NT2/D1 (cell line): ENCODE results near the gene TMEM117.

Experiments
- DNase-seq: peaks from one replicate; pipeline ENCODE4 v3.0.0-alpha.2; 2011; ENCODE audit warnings: low read depth, low spot score
- H3K27me3 ChIP-seq: 2 replicates; pipeline ENCODE4 v1.6.0; 2011; ENCODE audit warnings: mild to moderate bottlenecking; ENCODE audit not compliant: insufficient read length, insufficient read depth
- H3K36me3 ChIP-seq: 2 replicates; pipeline ENCODE4 v1.6.1; 2011; ENCODE audit warnings: mild to moderate bottlenecking, low read length, mixed read lengths; ENCODE audit not compliant: insufficient read depth, insufficient read length
- H3K4me1 ChIP-seq: 2 replicates; pipeline ENCODE4 v1.5.1; 2011; ENCODE audit not compliant: insufficient read depth, insufficient read length
- H3K4me3 ChIP-seq: 2 replicates; pipeline ENCODE4 v1.5.1; 2011; ENCODE audit warnings: low read depth; ENCODE audit not compliant: insufficient read length
- H3K9ac ChIP-seq: 2 replicates; pipeline ENCODE4 v1.6.0; 2011; ENCODE audit warnings: low read depth; ENCODE audit not compliant: insufficient read length
- H3K9me3 ChIP-seq: 2 replicates; pipeline ENCODE4 v1.5.1; 2011; ENCODE audit warnings: mild to moderate bottlenecking, low read length; ENCODE audit not compliant: insufficient read depth
- SUZ12 ChIP-seq: IDR thresholded peaks from 2 replicates; pipeline ENCODE4 v1.6.1; 2011; ENCODE audit not compliant: insufficient read length, insufficient read depth; ENCODE audit errors: extremely low read depth
- YY1 ChIP-seq: IDR thresholded peaks from 2 replicates; pipeline ENCODE4 v1.6.1; 2011; ENCODE audit not compliant: insufficient read length, insufficient read depth
- ZNF274 ChIP-seq: IDR thresholded peaks from 2 replicates; pipeline ENCODE4 v1.6.1; 2011; ENCODE audit warnings: mild to moderate bottlenecking, low read depth, low read length

TMEM117 gene

DNA sequence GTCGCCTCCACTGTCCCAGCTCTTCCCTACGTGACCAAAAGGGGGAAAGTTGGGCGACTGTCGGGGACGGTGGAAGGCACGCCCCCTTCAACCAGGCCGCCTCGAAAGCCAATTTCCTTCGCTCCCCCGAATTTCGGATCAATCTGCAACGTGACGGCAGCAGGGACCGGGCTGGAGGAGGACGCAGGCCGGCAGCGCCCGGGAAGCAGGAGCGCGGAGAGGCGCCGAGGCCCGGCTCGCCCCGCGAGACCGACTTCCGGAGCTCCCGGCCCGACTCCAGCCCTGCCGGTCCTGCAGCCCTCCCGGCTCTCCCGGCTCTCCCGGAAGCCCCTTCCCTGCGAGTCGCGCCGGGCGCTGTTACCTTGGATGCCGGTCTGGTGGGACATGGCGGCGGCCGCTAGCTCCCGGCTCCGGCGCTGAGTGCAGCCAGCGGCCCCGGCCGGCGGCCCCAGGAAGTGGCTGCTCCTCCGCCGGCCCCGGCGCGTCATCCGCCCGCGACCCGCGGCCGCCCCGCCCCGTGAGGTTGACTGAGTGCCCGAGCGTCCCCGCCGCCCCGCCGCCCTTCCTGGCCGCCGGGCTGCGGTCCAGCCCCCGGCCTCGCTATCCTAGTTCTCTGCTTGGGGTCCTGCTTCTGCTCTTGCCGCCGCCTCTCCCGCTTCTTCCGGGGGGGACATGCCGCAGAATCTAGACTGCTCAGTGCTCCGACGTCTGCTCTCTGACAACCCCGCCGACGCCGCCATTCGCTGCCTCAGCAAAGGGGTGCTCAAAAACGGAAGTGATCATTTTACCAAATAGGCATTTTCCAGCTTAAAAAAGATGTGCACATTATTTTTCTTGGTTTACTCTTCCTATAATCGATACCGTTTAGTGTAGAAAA lies 29.8 kb upstream of the TMEM117 start, which contains the start of gene TWF1:
TSS of gene TWF1 (minus strand) at position 458 of the 877 bp plus-strand sequence. CDS start at position 386, 72 bp downstream.
- peak; percentile 68 for DNase-seq
- Histone ChIP-seq H3K4me3 (peak within 1 kb of the TSS; percentile 95), H3K9ac (peak within 1 kb of the TSS; percentile 96), H3K9me3 (no peaks in the 10 kb centered on the region), H3K27me3 (no peaks in the 10 kb centered on the region), H3K36me3 (peaks cover 27% of the 10 kb centered on the region), H3K4me1 (no peaks in the 10 kb centered on the region)
- TF ChIP-seq YY1 (no peak), SUZ12 (no peak), ZNF274 (no peak)

DNA sequence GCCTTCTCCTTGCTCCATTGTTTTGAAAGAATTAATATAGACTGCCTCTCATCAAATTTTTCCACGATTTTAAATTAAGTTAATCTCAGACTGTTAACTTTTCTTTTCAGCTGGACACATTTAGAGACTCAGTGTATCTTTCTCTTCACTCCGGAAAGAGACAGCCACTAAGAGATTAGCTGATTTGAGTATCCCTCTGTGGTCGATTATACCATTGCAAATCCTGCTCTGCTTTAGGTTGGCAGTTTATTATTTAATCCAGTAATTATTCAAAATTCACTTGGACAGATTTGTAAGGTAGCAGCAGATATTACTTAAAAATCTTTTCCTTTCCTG lies 29.2 kb upstream of the TMEM117 start:
- Histone ChIP-seq H3K4me3 (peak overlapping the region; percentile 95), H3K9me3 (no peaks in the 10 kb centered on the region), H3K4me1 (no peaks in the 10 kb centered on the region), H3K36me3 (peaks cover 21% of the 10 kb centered on the region), H3K9ac (peak overlapping the region; percentile 96), H3K27me3 (no peaks in the 10 kb centered on the region)
- TF ChIP-seq ZNF274 (no peak), SUZ12 (no peak), YY1 (no peak)
- no peak for DNase-seq

DNA sequence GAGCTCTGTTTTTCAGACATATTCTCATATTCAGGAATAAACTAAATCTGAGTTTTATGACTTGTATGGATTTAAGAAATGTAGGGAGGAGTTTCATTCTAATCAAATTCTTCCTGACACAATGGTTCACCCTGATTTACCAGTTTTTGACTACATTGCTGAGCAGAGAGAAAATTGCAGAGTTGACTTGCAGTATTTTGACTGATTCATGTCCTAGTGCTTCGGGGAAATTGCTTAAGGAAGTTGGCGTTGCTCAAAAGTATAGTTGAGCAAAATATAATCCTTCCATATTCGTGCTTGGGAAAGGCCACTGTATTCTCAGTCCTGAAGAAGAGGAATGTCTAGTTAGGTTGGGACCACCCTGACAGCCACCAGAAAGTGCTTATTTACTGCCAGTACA lies 28.5 kb upstream of the TMEM117 start:
- Histone ChIP-seq H3K4me3 (no peak overlapping the region), H3K4me1 (no peaks in the 10 kb centered on the region), H3K9me3 (no peaks in the 10 kb centered on the region), H3K36me3 (peaks cover 15% of the 10 kb centered on the region), H3K27me3 (no peaks in the 10 kb centered on the region), H3K9ac (no peak overlapping the region)
- no peak for TF ChIP-seq SUZ12
- no peak for TF ChIP-seq ZNF274
- DNase-seq, result no peak

DNA sequence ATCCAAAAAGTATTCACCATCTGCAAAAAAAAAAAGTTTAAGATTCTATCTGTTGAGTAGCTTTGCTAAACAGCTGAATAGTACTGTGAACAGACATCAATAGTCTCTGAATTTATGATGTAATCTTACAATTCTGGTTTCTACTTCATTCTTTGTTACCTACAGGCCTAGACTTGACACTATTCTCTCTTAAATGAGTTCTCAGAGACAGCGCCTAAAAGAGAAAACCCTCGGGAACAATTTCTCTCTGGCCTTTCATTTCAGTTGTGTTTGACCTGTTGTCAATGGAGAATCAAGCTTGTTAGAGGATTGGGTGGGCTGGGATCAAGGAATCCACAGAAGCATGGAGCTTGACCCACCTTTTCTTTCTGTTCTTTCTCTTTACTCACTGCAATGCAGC lies 23.8 kb upstream of the TMEM117 start:
- TF ChIP-seq YY1 (no peak), SUZ12 (no peak), ZNF274 (no peak)
- H3K27me3 ChIP-seq, result no peaks in the 10 kb centered on the region

DNA sequence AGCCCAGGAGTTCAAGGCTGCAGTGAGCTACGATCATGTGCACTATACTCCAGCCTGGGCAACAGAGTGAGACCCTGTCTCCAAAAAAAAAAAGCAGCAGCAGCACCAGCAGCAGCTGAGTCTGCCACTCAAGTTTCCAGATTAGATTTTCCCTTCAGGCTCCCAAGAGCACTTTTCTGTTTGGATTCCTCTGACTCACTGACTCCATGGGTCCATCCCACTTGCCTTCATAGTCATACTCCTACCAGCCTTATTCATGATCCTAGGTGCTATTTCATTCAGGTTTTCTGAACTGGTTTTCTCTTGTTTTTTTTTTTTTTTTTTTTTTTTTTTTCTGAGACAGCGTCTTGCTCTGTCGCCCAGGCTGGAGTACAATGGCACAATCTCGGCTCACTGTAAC lies 23.0 kb upstream of the TMEM117 start:
- H3K36me3 ChIP-seq, result no peaks in the 10 kb centered on the region
- H3K9ac ChIP-seq, result no peak overlapping the region
- no peaks in the 10 kb centered on the region for H3K27me3 ChIP-seq
- DNase-seq, result no peak
- TF ChIP-seq ZNF274, result no peak
- TF ChIP-seq SUZ12, result no peak
- no peak for TF ChIP-seq YY1
- no peaks in the 10 kb centered on the region for H3K9me3 ChIP-seq
- no peaks in the 10 kb centered on the region for H3K4me1 ChIP-seq
- H3K4me3 ChIP-seq, result no peak overlapping the region

More for the DNA sequence above, 23.8 kb upstream of the TMEM117 start:
- H3K4me1 ChIP-seq, result no peaks in the 10 kb centered on the region
- H3K36me3 ChIP-seq, result no peaks in the 10 kb centered on the region
- H3K9ac ChIP-seq, result no peak overlapping the region
- no peak overlapping the region for H3K4me3 ChIP-seq
- DNase-seq, result no peak
- no peaks in the 10 kb centered on the region for H3K9me3 ChIP-seq

DNA sequence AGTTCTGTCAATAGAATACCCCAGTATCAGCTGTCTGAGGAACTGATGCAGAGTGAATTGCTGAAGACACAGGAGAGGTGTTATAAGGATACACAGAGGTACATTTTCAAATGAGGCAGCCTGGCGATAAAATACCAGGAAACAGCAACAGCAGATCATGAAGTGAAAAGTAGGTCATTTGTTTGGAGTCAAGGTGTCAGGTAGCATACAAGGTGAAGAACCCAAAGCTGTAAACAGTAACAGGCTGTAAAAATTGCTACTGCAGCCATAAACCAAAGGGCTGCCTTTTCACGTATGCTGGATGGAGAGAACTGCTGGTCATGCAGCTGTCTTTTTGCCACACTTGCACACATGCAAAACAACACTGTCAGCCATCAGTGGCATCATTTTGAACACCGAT lies 20.5 kb upstream of the TMEM117 start:
- H3K4me1 ChIP-seq, result no peaks in the 10 kb centered on the region
- TF ChIP-seq ZNF274 (no peak), YY1 (no peak), SUZ12 (no peak)
- H3K4me3 ChIP-seq, result no peak overlapping the region
- H3K27me3 ChIP-seq, result no peaks in the 10 kb centered on the region
- no peak for DNase-seq
- H3K9ac ChIP-seq, result no peak overlapping the region
- no peaks in the 10 kb centered on the region for H3K9me3 ChIP-seq
- H3K36me3 ChIP-seq, result no peaks in the 10 kb centered on the region

DNA sequence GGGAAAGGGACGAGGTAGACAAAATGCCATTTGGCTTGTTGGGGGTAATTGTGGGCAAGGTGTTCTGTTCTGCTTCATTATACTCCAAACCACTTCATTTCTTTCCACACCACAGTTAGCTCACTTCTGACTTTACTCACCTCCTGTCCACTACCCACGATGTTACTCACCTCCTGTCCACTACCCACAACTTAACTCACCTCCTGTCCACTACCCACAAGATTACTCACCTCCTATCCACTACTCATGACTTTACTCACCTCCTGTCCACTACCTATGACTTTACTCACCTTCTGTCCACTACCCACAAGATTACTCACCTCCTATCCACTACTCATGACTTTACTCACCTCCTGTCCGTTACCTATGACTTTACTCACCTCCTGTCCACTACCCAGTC lies 19.7 kb upstream of the TMEM117 start:
- no peak for DNase-seq
- no peak overlapping the region for H3K4me3 ChIP-seq

More for the DNA sequence above, 19.7 kb upstream of the TMEM117 start:
- Histone ChIP-seq H3K9ac (no peak overlapping the region), H3K36me3 (no peaks in the 10 kb centered on the region), H3K27me3 (no peaks in the 10 kb centered on the region), H3K4me1 (no peaks in the 10 kb centered on the region), H3K9me3 (no peaks in the 10 kb centered on the region)
- TF ChIP-seq ZNF274 (no peak), SUZ12 (no peak), YY1 (no peak)
